GM13977 (cell line): ENCODE measurements around the gene ENTR1.

Experiments used
- DNase-seq: peaks from one replicate; pipeline ENCODE4 v3.0.0; 2012; ENCODE audit warnings: low spot score
- CTCF ChIP-seq: IDR thresholded peaks from 2 replicates; pipeline ENCODE4 v1.5.1; 2012; ENCODE audit warnings: mild to moderate bottlenecking, control low read depth; ENCODE audit not compliant: insufficient read depth; ENCODE audit errors: extremely low read depth, missing control alignments
- in situ Hi-C: fragments of 300-500 bp; cut with MboI; formaldehyde crosslinking; loops from one replicate; pipeline ENCODE4 v1.12.0; 2022; ENCODE audit warnings: low sequenced_read_pairs, low pct_unique_long_range_greater_than_20kb, mixed read lengths, inconsistent platforms; ENCODE audit not compliant: unreplicated experiment

Gene ENTR1

GRCh38 chr9:136394312-136395019 lies 15.9 kb downstream of the ENTR1 start:
- in situ Hi-C loops, result no loop called here
- no peak for DNase-seq
- no peak for TF ChIP-seq CTCF

- no peak for DNase-seq
- in situ Hi-C loops, result no loop called here
- TF ChIP-seq CTCF, result no peak
Measured at GRCh38 chr9:136393531-136393930, 16.9 kb downstream of the ENTR1 start.

GRCh38 chr9:136392538-136393449 lies 17.6 kb downstream of the ENTR1 start:
- no peak for TF ChIP-seq CTCF
- DNase-seq, result no peak
- in situ Hi-C loops, result no loop called here

- DNase-seq, result no peak
- in situ Hi-C loops, result no loop called here
- TF ChIP-seq CTCF, result no peak
Measured at GRCh38 chr9:136391737-136392537, 18.5 kb downstream of the ENTR1 start.

- no peak for TF ChIP-seq CTCF
- no peak for DNase-seq
- in situ Hi-C loops, result no loop called here
Measured at GRCh38 chr9:136389396-136389795, 21.0 kb downstream of the ENTR1 start.

- TF ChIP-seq CTCF, result no peak
- in situ Hi-C loops, result no loop called here
- no peak for DNase-seq
Measured at GRCh38 chr9:136387217-136387616, 23.2 kb downstream of the ENTR1 start.
